Tibial artery (tissue), 4 donors: Measurements from ENCODE around the gene ENOPH1.

Source experiments
- DNase-seq, 2 donors: peaks; one replicate each; pipeline ENCODE4 v3.0.0-alpha.2; 2019
- H3K27ac ChIP-seq, 2 donors: fragments of 200-600 bp; sonication (generic) in 1 of 2; 1 replicate in 1 of 2; 2 replicates in 1 of 2; pipeline ENCODE4 v1.5.1; 2018 to 2019; ENCODE audit warnings: mild to moderate bottlenecking in 1 of 2
- H3K27me3 ChIP-seq, 2 donors: fragments of 200-600 bp; sonication (generic) in 1 of 2; one replicate each; pipeline versions ENCODE4 v1.5.1 to v1.6.0; 2016 to 2019
- H3K36me3 ChIP-seq, 3 donors: fragments of 200-600 bp; sonication (generic) in 2 of 3; one replicate each; pipeline ENCODE4 v1.5.1; 2016 to 2019; ENCODE audit warnings: mild to moderate bottlenecking in 2 of 3
- H3K4me1 ChIP-seq, 4 donors: fragments of 200-600 bp; sonication (generic) in 2 of 4; 1 replicate in 3 of 4; 2 replicates in 1 of 4; pipeline ENCODE4 v1.5.1; 2016 to 2019
- H3K4me3 ChIP-seq, 2 donors: fragments of 200-600 bp; sonication (generic) in 1 of 2; 1 replicate in 1 of 2; 2 replicates in 1 of 2; pipeline ENCODE4 v1.5.1; 2018 to 2019; ENCODE audit warnings: mild to moderate bottlenecking in 2 of 2
- H3K9me3 ChIP-seq, 3 donors: fragments of 200-600 bp; sonication (generic) in 1 of 3; one replicate each; pipeline ENCODE4 v1.5.1; 2016 to 2019
- CTCF ChIP-seq, 2 experiments: fragments of 200-600 bp in 1 of 2; fragments of 450-650 bp in 1 of 2; IDR thresholded peaks; one replicate each; pipeline ENCODE4 v1.5.1; 2017 to 2019; ENCODE audit warnings: antibody characterized with exemption in 2 of 2, mild to moderate bottlenecking in 1 of 2, moderate library complexity in 1 of 2
- intact Hi-C: fragments of 100-400 bp; cut with DNase I; formaldehyde crosslinking; loops from one replicate; pipeline ENCODE4 v1.15.0; 2023; ENCODE audit warnings: low total_unique reads

The ENOPH1 gene

GRCh38 chr4:82434949-82435348, 4.6 kb downstream of the ENOPH1 start:
- Histone ChIP-seq H3K4me1 (peaks cover 0 to 21% (median 8%) of the 10 kb centered on the region in 4 donors), H3K27me3 (no peaks in the 10 kb centered on the region), H3K9me3 (no peaks in the 10 kb centered on the region), H3K36me3 (no peaks in the 10 kb centered on the region), H3K27ac (no peak overlapping the region), H3K4me3 (no peak overlapping the region)
- no peak for DNase-seq
- no peak for TF ChIP-seq CTCF (IDR thresholded peaks at IDR 0.05)
- intact Hi-C loops = no loop called here

- Histone ChIP-seq H3K9me3 (no peaks in the 10 kb centered on the region), H3K4me3 (no peak overlapping the region), H3K27me3 (no peaks in the 10 kb centered on the region), H3K4me1 (peaks cover 0 to 19% (median 7%) of the 10 kb centered on the region in 4 donors), H3K27ac (no peak overlapping the region), H3K36me3 (no peaks in the 10 kb centered on the region)
- no peak for DNase-seq
- intact Hi-C loops = no loop called here
- no peak for TF ChIP-seq CTCF (IDR thresholded peaks at IDR 0.05)
Observed at GRCh38 chr4:82436130-82436529, 5.7 kb downstream of the ENOPH1 start.

- no peak overlapping the region for H3K27ac ChIP-seq
- no peaks in the 10 kb centered on the region for H3K36me3 ChIP-seq
- TF ChIP-seq CTCF (IDR thresholded peaks at IDR 0.05) = no peak
- H3K4me3 ChIP-seq = no peak overlapping the region
- DNase-seq = no peak
- intact Hi-C loops = no loop called here
- H3K4me1 ChIP-seq = peaks cover 0 to 12% (median 4%) of the 10 kb centered on the region in 4 donors
- no peaks in the 10 kb centered on the region for H3K27me3 ChIP-seq
- no peaks in the 10 kb centered on the region for H3K9me3 ChIP-seq
Observed at GRCh38 chr4:82436780-82437179, 6.4 kb downstream of the ENOPH1 start.

- intact Hi-C loops = no loop called here
- no peaks in the 10 kb centered on the region for H3K36me3 ChIP-seq
- H3K4me3 ChIP-seq = no peak overlapping the region
- H3K27me3 ChIP-seq = no peaks in the 10 kb centered on the region
- peaks cover 0 to 6% (median under 1%) of the 10 kb centered on the region in 4 donors for H3K4me1 ChIP-seq
- no peaks in the 10 kb centered on the region for H3K9me3 ChIP-seq
- no peak for DNase-seq
- H3K27ac ChIP-seq = no peak overlapping the region
- TF ChIP-seq CTCF (IDR thresholded peaks at IDR 0.05) = no peak
Observed at GRCh38 chr4:82437285-82438005, 7.1 kb downstream of the ENOPH1 start.

- no peaks in the 10 kb centered on the region for H3K36me3 ChIP-seq
- no peaks in the 10 kb centered on the region for H3K9me3 ChIP-seq
- no peak for DNase-seq
- H3K4me1 ChIP-seq = peaks cover 0 to 3% (median 0%) of the 10 kb centered on the region in 4 donors
- H3K27me3 ChIP-seq = no peaks in the 10 kb centered on the region
- H3K27ac ChIP-seq = no peak overlapping the region
- no peak overlapping the region for H3K4me3 ChIP-seq
- TF ChIP-seq CTCF (IDR thresholded peaks at IDR 0.05) = no peak
- intact Hi-C loops = no loop called here
Observed at GRCh38 chr4:82439088-82439487, 8.7 kb downstream of the ENOPH1 start.
